GM12872 (cell line): ENCODE results near the gene EXT2.

Experiments
- CTCF ChIP-seq: IDR thresholded peaks from 3 replicates; pipeline ENCODE4 v1.5.1; 2011; ENCODE audit warnings: low read depth, mild to moderate bottlenecking, low read length, moderate library complexity; ENCODE audit not compliant: insufficient read depth

The EXT2 gene

GRCh38 chr11:44058275-44058674, 37.2 kb upstream of the EXT2 start:
- no peak for TF ChIP-seq CTCF

DNA sequence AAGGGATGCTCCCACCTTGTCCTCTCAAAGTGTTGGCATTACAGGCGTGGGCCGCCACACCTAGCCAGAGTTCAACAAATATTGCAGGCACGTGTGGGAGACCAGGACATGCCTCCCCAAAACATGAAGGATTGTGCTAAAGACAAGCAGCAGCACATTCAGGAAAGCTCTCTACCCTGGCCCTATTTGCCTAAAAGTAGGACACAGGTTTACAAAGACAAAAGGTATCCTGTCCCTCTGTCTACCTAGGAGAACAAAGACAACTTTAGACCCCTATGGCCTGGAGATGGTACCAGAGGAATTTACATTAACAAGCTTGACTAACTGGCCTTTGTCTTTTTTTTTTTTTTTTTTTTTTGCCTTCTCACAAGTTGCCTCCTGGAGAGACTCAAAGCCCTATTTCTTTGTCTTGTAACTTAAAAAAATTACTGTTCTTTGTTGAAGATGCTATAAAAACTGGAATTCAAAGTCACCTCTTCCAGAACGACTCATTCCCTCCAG, 30.3 kb upstream of the EXT2 start:
- no peak for TF ChIP-seq CTCF

GRCh38 chr11:44065841-44066731, 29.4 kb upstream of the EXT2 start, which contains the start of gene ACCS:
Gene ACCS (plus strand): TSS chr11:44066270. CDS start chr11:44067628, 1,358 bp downstream.
- peak; percentile 84 for TF ChIP-seq CTCF

DNA sequence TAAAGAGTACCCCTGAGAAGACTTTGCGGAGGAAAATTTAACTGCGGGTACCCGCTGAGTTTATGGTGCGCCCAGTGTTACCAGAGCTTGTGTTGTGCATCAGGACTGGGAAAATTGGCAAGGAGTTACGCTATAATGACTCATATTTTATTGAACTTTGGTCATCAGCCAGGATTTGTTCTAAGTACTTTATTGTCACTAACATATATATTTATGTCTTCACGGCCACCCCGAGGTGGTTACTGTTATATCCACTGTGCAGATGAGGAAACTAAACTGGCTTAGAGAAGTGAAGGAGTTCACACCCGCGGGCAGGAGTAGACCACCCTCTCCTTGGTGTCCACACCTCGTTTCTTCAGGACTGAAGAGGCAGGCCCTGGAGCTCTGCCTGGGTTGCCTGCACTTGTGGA, 28.7 kb upstream of the EXT2 start:
- no peak for TF ChIP-seq CTCF

GRCh38 chr11:44067266-44067665, 28.2 kb upstream of the EXT2 start:
- no peak for TF ChIP-seq CTCF

DNA sequence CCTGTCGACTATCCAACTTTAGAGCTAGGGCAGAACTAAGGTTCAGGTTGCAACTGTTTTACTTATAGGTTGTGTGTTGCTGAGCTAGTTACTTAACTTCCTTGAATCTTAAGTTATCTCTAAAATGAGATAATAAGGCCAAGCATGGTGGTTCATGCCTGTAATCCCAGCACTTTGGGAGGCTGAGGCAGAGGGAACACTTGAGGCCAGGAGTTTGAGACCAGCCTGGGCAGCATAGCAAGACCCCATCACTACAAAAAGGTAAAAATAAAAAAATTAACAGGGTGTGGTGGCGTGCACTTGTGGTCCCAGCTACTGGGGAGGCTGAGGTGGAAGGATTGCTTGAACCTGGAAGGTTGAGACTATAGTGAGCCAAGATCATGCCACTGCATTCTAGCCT, 27.3 kb upstream of the EXT2 start:
- no peak for TF ChIP-seq CTCF

- TF ChIP-seq CTCF: no peak
Observed at GRCh38 chr11:44071157-44071556, 24.3 kb upstream of the EXT2 start.
